Measurements from ENCODE around the gene KIF3B. TPM values are rescaled to one million over a fixed set of nuclear protein-coding genes. Genes with fewer than 3 reads are reported as not detected.
A peak's percentile ranks its signal among the peaks of the same experiment; 100 is the strongest.
"Not testable (repeated sequence)": the region's sequence is repeated elsewhere in the genome, so short reads cannot be mapped to it uniquely, and the experiment has no call there.

KIF3B gene
- total RNA-seq, 1 donor from 2014 or later, result 16.0 TPM

- DNase-seq (ENCODE audit: low read depth), result no peak
These were observed 52.5 kb downstream of the KIF3B start for GRCh38 chr20:32329817-32330554.

- DNase-seq (ENCODE audit: low read depth), result no peak
These were observed 53.1 kb downstream of the KIF3B start for GRCh38 chr20:32330555-32330897.

GRCh38 chr20:32332614-32333013 lies 55.2 kb downstream of the KIF3B start:
- peak; percentile 84 for DNase-seq (ENCODE audit: low read depth)

- DNase-seq (ENCODE audit: low read depth), result no peak
These were observed 55.9 kb downstream of the KIF3B start for GRCh38 chr20:32333181-32333987.

GRCh38 chr20:32333988-32334885 lies 56.8 kb downstream of the KIF3B start:
- no peak for DNase-seq (ENCODE audit: low read depth)

- no peak for DNase-seq (ENCODE audit: low read depth)
These were observed 59.5 kb downstream of the KIF3B start for GRCh38 chr20:32336918-32337347.

GRCh38 chr20:32337937-32338661 lies 60.6 kb downstream of the KIF3B start:
- peak; percentile 97 for DNase-seq (ENCODE audit: low read depth)

- no peak for DNase-seq (ENCODE audit: low read depth)
These were observed 61.2 kb downstream of the KIF3B start for GRCh38 chr20:32338665-32339064.

GRCh38 chr20:32339116-32339515 lies 61.7 kb downstream of the KIF3B start:
- DNase-seq (ENCODE audit: low read depth), result no peak

GRCh38 chr20:32341053-32341452 lies 63.6 kb downstream of the KIF3B start:
- DNase-seq (ENCODE audit: low read depth), result not testable (repeated sequence)

- no peak for DNase-seq (ENCODE audit: low read depth)
These were observed 66.0 kb downstream of the KIF3B start for GRCh38 chr20:32343439-32343838.

GRCh38 chr20:32344835-32345506 lies 67.5 kb downstream of the KIF3B start:
- no peak for DNase-seq (ENCODE audit: low read depth)

GRCh38 chr20:32348207-32348606 lies 70.8 kb downstream of the KIF3B start:
- no peak for DNase-seq (ENCODE audit: low read depth)

GRCh38 chr20:32350421-32350820 lies 73.0 kb downstream of the KIF3B start:
- DNase-seq (ENCODE audit: low read depth), result no peak

- no peak for DNase-seq (ENCODE audit: low read depth)
These were observed 74.8 kb downstream of the KIF3B start for GRCh38 chr20:32352121-32352720.

GRCh38 chr20:32353848-32354496 lies 76.5 kb downstream of the KIF3B start:
- DNase-seq (ENCODE audit: low read depth), result no peak

- DNase-seq (ENCODE audit: low read depth), result no peak
These were observed 77.4 kb downstream of the KIF3B start for GRCh38 chr20:32354592-32355416.

GRCh38 chr20:32355417-32355841 lies 78.0 kb downstream of the KIF3B start:
- no peak for DNase-seq (ENCODE audit: low read depth)
